Gastroesophageal sphincter (tissue), 4 donors: ENCODE data around the gene MGAT3. TPM values are rescaled to one million over a fixed set of nuclear protein-coding genes. Genes with fewer than 3 reads are reported as not detected.

Experiments used
- ATAC-seq: fragments of 150-250 bp; one replicate; pipeline ENCODE4 v1.9.1; 2016; ENCODE audit warnings: mild to moderate bottlenecking, moderate library complexity
- H3K27ac ChIP-seq, 4 donors: fragments of 200-600 bp; sonication (generic) in 3 of 4; 1 replicate in 3 of 4; 2 replicates in 1 of 4; pipeline ENCODE4 v1.5.1; 2016 to 2019
- H3K27me3 ChIP-seq: fragments of 200-600 bp; sonication (generic); one replicate; pipeline ENCODE4 v1.5.1; 2019
- H3K36me3 ChIP-seq, 2 donors: fragments of 200-600 bp; sonication (generic); one replicate each; pipeline ENCODE4 v1.5.1; 2019; ENCODE audit warnings: control low read depth in 1 of 2
- H3K4me1 ChIP-seq, 3 donors: fragments of 200-600 bp; sonication (generic); 1 replicate in 2 of 3; 2 replicates in 1 of 3; pipeline ENCODE4 v1.5.1; 2016 to 2019; ENCODE audit warnings: control low read depth in 2 of 3
- H3K4me3 ChIP-seq, 2 donors: fragments of 200-600 bp; sonication (generic); one replicate each; pipeline ENCODE4 v1.5.1; 2019; ENCODE audit warnings: mild to moderate bottlenecking in 1 of 2, moderate library complexity in 1 of 2
- H3K9me3 ChIP-seq, 3 donors: fragments of 200-600 bp; sonication (generic); one replicate each; pipeline ENCODE4 v1.5.1; 2017 to 2019; ENCODE audit warnings: control low read depth in 2 of 3
- CTCF ChIP-seq, 4 experiments: fragments of 200-600 bp in 2 of 4; fragments of 450-650 bp in 2 of 4; sonication (generic) in 1 of 4; IDR thresholded peaks; one replicate each; pipeline ENCODE4 v1.5.1; 2017 to 2019; ENCODE audit warnings: antibody characterized with exemption in 4 of 4, mild to moderate bottlenecking in 2 of 4, moderate library complexity in 2 of 4
- EP300 ChIP-seq: sonication (generic); formaldehyde crosslinking; IDR thresholded peaks from one replicate; pipeline ENCODE4 v1.6.1; 2017; ENCODE audit warnings: antibody characterized with exemption, mild to moderate bottlenecking
- POLR2A ChIP-seq, 2 donors: fragments of 450-650 bp; IDR thresholded peaks; one replicate each; pipeline ENCODE4 v1.6.1; 2017; ENCODE audit warnings: antibody characterized with exemption in 2 of 2, mild to moderate bottlenecking in 2 of 2, moderate library complexity in 1 of 2
- POLR2AphosphoS5 ChIP-seq: sonication (generic); formaldehyde crosslinking; IDR thresholded peaks from one replicate; pipeline ENCODE4 v1.6.1; 2017; ENCODE audit warnings: antibody characterized with exemption
- WGBS, 2 donors: methylation state at CpG; one replicate each; pipeline ENCODE4 v1.1.5; 2018; ENCODE audit warnings: low coverage in 1 of 2; 5-methylcytosine and 5-hydroxymethylcytosine counted together
- total RNA-seq, 4 donors: library from RNA; depleted of rRNA; stranded (reverse); fragments of >200 nt; gene quantifications; one replicate each; pipeline ENCODE4 v1.1.0, GENCODE V29; 2016

The MGAT3 gene
- total RNA-seq, 4 donors from 2014 or later, result 2.6 to 3.9 (median 2.9) TPM

- Histone ChIP-seq H3K36me3 (peaks cover 0 to 100% of the 10 kb centered on the region in 2 donors), H3K4me3 (no peak overlapping the region), H3K9me3 (no peaks in the 10 kb centered on the region), H3K27me3 (no peaks in the 10 kb centered on the region), H3K4me1 (no peaks in the 10 kb centered on the region), H3K27ac (no peak overlapping the region)
- WGBS, 2 donors, result 90% methylated on average over 7 of the region's 11 CpGs; no CpG with 5 or more reads in 1 of the 2 donors
- TF ChIP-seq POLR2A (IDR thresholded peaks at IDR 0.05) (no peak), EP300 (no peak), CTCF (IDR thresholded peaks at IDR 0.05) (no peak), POLR2AphosphoS5 (no peak)
- no peak for ATAC-seq
Observed at GRCh38 chr22:39421691-39422090, 35.1 kb upstream of the MGAT3 start.

- 67 to 100% methylated on average over 1 to 3 of the region's 7 CpGs for WGBS, 2 donors
- Histone ChIP-seq H3K27me3 (no peaks in the 10 kb centered on the region), H3K36me3 (peaks cover 0 to 100% of the 10 kb centered on the region in 2 donors), H3K4me1 (no peaks in the 10 kb centered on the region), H3K27ac (no peak overlapping the region), H3K9me3 (no peaks in the 10 kb centered on the region), H3K4me3 (no peak overlapping the region)
- ATAC-seq, result no peak
- TF ChIP-seq CTCF (IDR thresholded peaks at IDR 0.05), result no peak
- no peak for TF ChIP-seq EP300
- no peak for TF ChIP-seq POLR2AphosphoS5
- no peak for TF ChIP-seq POLR2A (IDR thresholded peaks at IDR 0.05)
Observed at GRCh38 chr22:39422101-39422500, 34.7 kb upstream of the MGAT3 start.

GRCh38 chr22:39422721-39423120 lies 34.1 kb upstream of the MGAT3 start:
- TF ChIP-seq EP300 (no peak), POLR2AphosphoS5 (no peak), POLR2A (IDR thresholded peaks at IDR 0.05) (no peak), CTCF (IDR thresholded peaks at IDR 0.05) (no peak)
- Histone ChIP-seq H3K36me3 (peaks cover 0 to 100% of the 10 kb centered on the region in 2 donors), H3K27ac (no peak overlapping the region), H3K9me3 (no peaks in the 10 kb centered on the region), H3K4me1 (no peaks in the 10 kb centered on the region), H3K27me3 (no peaks in the 10 kb centered on the region), H3K4me3 (no peak overlapping the region)
- ATAC-seq, result no peak
- 82 to 94% methylated on average over 6 of the region's 6 CpGs for WGBS, 2 donors

- ATAC-seq, result no peak
- Histone ChIP-seq H3K9me3 (no peaks in the 10 kb centered on the region), H3K4me1 (no peaks in the 10 kb centered on the region), H3K36me3 (peaks cover 0 to 100% of the 10 kb centered on the region in 2 donors), H3K27ac (no peak overlapping the region), H3K4me3 (no peak overlapping the region), H3K27me3 (no peaks in the 10 kb centered on the region)
- TF ChIP-seq POLR2A (IDR thresholded peaks at IDR 0.05) (no peak), POLR2AphosphoS5 (no peak), EP300 (no peak), CTCF (IDR thresholded peaks at IDR 0.05) (no peak)
- 98% methylated on average over 3 of the region's 3 CpGs for WGBS, 2 donors
Observed at GRCh38 chr22:39423976-39424375, 32.8 kb upstream of the MGAT3 start.

- Histone ChIP-seq H3K36me3 (peaks cover 0 to 100% of the 10 kb centered on the region in 2 donors), H3K4me3 (no peak overlapping the region), H3K27me3 (no peaks in the 10 kb centered on the region), H3K9me3 (no peaks in the 10 kb centered on the region), H3K27ac (no peak overlapping the region), H3K4me1 (peaks cover 0 to 17% (median 9%) of the 10 kb centered on the region in 3 donors)
- no peak for ATAC-seq
- TF ChIP-seq POLR2AphosphoS5, result no peak
- no peak for TF ChIP-seq EP300
- TF ChIP-seq CTCF (IDR thresholded peaks at IDR 0.05), result no peak
- TF ChIP-seq POLR2A (IDR thresholded peaks at IDR 0.05), result no peak
- 100% methylated on average over 3 of the region's 20 CpGs; no CpG with 5 or more reads in 1 of the 2 donors for WGBS, 2 donors
Observed at GRCh38 chr22:39426380-39427043, 30.3 kb upstream of the MGAT3 start.
